GM12864 (cell line): Measurements from ENCODE around the gene KIAA1328.
"Not testable (repeated sequence)": the region's sequence is repeated elsewhere in the genome, so short reads cannot be mapped to it uniquely, and the experiment has no call there.

Experiments used
- DNase-seq: peaks from one replicate; pipeline ENCODE4 v3.0.0-alpha.2; 2011; ENCODE audit warnings: low read depth
- H3K4me3 ChIP-seq: 2 replicates; pipeline ENCODE4 v1.5.1; 2011; ENCODE audit warnings: mild to moderate bottlenecking, low read depth, low read length, control low read depth
- TF ChIP-seq, protein P1 (sequence below): IDR thresholded peaks from 2 replicates; pipeline ENCODE4 v1.5.1; 2011; ENCODE audit warnings: low read depth, mild to moderate bottlenecking, moderate library complexity, low read length, control low read depth, inconsistent platforms; ENCODE audit errors: missing control alignments

KIAA1328 gene

DNA sequence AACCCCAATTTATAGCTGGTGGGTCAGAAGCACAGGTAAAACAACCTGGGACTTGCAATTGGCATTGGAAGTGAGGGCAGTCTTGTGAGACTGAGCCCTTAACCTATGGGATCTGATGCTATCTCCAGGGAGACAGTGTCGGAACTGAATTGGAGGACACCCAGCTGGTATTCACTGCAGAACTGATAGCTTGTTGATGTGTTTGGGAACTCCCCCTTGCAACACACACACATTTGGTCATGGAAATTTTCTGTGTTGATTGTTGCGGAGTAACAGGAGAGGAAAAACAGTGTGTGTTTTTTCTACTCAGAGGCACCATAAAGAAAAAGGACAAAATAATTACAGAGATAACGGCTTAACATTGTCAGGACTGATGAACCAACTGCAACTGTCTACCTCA, 16.2 kb upstream of the KIAA1328 start:
- TF ChIP-seq, protein P1, sequence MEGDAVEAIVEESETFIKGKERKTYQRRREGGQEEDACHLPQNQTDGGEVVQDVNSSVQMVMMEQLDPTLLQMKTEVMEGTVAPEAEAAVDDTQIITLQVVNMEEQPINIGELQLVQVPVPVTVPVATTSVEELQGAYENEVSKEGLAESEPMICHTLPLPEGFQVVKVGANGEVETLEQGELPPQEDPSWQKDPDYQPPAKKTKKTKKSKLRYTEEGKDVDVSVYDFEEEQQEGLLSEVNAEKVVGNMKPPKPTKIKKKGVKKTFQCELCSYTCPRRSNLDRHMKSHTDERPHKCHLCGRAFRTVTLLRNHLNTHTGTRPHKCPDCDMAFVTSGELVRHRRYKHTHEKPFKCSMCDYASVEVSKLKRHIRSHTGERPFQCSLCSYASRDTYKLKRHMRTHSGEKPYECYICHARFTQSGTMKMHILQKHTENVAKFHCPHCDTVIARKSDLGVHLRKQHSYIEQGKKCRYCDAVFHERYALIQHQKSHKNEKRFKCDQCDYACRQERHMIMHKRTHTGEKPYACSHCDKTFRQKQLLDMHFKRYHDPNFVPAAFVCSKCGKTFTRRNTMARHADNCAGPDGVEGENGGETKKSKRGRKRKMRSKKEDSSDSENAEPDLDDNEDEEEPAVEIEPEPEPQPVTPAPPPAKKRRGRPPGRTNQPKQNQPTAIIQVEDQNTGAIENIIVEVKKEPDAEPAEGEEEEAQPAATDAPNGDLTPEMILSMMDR = no peak
- H3K4me3 ChIP-seq = no peak overlapping the region
- no peak for DNase-seq

DNA sequence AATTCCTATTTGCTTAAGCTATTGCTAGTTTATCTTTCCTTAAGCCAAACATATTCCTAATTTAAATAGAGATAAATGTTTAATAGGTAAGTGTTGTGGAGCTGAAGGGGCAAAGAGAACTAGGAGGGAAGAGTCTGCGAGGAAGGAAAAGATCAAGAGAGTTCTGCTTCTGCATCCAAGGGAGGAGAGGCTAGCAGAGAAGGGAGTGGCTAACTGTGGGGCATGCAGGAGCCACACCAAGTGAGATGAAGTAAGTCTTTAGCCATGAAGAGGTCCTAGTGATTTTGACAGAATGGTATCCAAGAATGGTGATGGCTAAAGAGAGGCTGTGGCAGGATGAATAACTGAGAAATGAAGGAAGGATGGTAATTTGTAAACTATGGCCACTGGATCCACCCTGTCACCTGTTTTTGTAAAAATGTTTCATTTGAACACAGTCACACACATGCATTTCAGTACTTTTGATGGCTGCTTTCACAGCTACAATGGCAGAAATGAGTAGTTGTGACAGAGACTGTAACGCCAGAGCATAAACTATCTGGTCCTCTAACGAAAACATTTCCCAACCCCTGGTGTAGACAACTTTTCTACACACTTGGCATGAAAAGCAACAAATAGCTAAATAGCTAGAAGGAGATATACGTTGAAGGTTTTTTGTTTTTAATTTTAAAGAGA, 15.7 kb upstream of the KIAA1328 start:
- no peak for DNase-seq
- TF ChIP-seq, protein P1 = no peak
- no peak overlapping the region for H3K4me3 ChIP-seq

DNA sequence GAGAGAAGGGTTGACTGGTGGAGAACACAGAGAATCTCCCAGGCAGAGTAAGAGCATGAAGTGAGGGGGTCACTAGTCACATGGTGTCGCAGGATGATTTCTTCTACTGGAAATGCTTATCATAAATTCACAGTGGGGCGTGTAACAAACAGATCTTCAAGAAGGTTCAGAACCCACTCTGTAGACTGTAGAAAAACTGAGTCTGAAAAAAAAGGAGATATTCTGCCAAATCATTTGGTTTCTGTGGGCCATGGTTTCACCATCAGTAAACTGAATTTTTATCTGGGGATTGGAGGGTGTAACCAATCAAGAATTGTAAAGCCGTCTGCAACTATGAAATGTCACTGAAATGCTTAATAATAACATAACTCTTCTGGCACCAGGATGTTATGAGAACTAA, 15.1 kb upstream of the KIAA1328 start:
- TF ChIP-seq, protein P1 = no peak
- DNase-seq = no peak
- H3K4me3 ChIP-seq = no peak overlapping the region

DNA sequence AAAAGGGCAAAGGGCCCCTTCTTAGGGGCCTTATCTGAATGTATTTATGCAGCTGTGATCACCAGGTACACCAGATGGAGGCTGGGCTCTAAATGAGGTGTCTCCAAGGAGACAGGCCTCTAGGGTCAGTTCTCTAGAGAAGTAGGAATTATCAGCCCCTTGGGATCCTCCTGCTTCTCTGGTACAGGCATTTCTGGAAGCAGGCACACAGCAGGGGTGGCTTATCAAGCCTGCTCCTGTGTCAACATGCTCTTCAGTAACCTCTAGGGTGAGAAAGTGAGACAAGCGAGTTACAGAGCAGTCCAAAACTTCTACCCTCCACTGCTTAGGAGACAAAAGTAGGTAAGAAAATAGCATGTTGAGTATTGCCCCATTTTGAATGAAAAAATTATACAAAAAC, 13.9 kb upstream of the KIAA1328 start:
- TF ChIP-seq, protein P1 = no peak
- no peak for DNase-seq
- no peak overlapping the region for H3K4me3 ChIP-seq

DNA sequence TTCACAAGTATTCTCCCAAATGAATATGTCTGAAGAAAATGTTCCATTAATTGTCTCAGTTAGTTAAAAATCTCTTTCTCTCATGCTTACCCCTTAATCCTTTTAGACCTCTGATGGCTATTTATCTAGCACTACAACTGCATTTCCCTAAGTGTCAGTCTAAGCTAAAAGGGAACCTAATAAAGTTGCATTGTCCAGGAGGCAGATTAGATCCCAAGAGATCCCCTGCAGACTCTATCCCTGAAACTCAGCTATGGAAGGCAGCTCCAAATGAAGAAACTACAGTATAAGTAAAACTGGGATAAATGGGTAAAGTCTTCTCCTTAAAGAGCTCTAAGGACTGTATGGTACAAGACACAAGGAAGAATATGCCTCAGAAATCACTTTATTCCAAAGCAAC, 12.8 kb upstream of the KIAA1328 start:
- H3K4me3 ChIP-seq, DNase-seq: not testable (repeated sequence)

DNA sequence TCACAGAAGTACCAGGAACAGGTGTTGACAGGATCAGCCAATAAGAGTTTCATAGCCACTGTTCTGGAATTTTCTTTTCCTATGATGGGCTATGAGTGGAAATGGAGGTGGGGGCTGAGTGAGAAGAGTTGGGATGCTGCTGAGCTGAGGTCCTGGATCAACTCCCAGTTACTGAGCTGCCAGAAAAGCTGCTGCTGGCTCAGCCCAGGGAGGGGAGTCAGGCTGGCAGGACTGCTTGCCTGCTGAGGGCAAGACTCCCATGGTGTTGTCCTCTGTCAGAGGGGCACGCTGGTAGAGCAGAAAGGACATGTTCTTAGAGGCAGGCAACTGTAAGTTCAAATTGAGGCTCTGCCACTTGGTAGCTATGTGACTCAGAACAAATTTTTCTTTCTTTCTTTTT, 11.9 kb upstream of the KIAA1328 start:
- H3K4me3 ChIP-seq = no peak overlapping the region
- TF ChIP-seq, protein P1 = no peak
- no peak for DNase-seq

DNA sequence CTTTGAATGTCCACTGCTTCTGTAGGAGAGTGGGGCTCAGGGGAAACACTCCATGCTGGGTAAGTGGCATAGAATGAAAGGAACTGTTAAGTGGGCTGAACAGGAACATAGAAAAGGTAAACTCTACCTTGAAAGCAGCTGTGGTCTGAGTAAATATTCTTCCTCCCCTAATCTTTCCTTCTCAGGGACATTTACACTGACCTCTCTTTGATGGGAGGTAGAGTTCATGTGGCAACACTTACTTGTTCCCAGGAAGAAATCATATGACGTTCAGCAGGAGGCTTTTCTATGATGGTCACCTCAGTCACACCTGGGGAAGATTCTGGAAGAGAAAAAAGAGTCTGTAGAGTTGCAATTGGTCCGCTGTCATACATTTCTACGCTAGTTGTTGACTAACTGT, 10.3 kb upstream of the KIAA1328 start:
- DNase-seq = no peak
- TF ChIP-seq, protein P1 = no peak
- H3K4me3 ChIP-seq = no peak overlapping the region
